ENCODE results near the gene CRISPLD2.

- TF ChIP-seq CTCF (IDR thresholded peaks at IDR 0.05; ENCODE audit: insufficient read depth, low read length) (no peak), POLR2AphosphoS5 (IDR thresholded peaks at IDR 0.05; ENCODE audit: low read depth) (no peak), REST (IDR thresholded peaks at IDR 0.05; ENCODE audit: insufficient replicate concordance, low read depth) (no peak)
Measured at GRCh38 chr16:84817613-84818012, 2.2 kb upstream of the CRISPLD2 start.

Data from HL-60 (cell line).